HepG2 (cell line): ENCODE measurements around the gene HSPA1A. TPM values are rescaled to one million over a fixed set of nuclear protein-coding genes. Genes with fewer than 3 reads are reported as not detected.
A peak's percentile ranks its signal among the peaks of the same experiment; 100 is the strongest.

Experiments
- GTF2F1 ChIP-seq: fragments of 150-350 bp; IDR thresholded peaks from 2 replicates; pipeline ENCODE4 v1.6.1; 2014; ENCODE audit warnings: low read length
- KDM6A ChIP-seq: IDR thresholded peaks from 2 replicates; pipeline ENCODE4 v1.6.1; 2016; ENCODE audit warnings: low read depth
- MBD4 ChIP-seq: IDR thresholded peaks from 2 replicates; pipeline ENCODE4 v1.6.1; 2012; ENCODE audit warnings: low read length, inconsistent platforms, borderline replicate concordance
- POLR2G ChIP-seq: fragments of 200-400 bp; formaldehyde crosslinking; IDR thresholded peaks from 2 replicates; pipeline ENCODE4 v1.6.1; 2018; ENCODE audit warnings: mild to moderate bottlenecking, low read depth, low read length, moderate library complexity
- SATB2 ChIP-seq: sonication (generic); formaldehyde crosslinking; IDR thresholded peaks from 2 replicates; pipeline ENCODE4 v1.5.0; 2020; ENCODE audit warnings: missing genetic modification reagents
- ZNF264 ChIP-seq: sonication (generic); formaldehyde crosslinking; IDR thresholded peaks from 2 replicates; pipeline ENCODE4 v1.4.0; 2020; ENCODE audit warnings: missing genetic modification reagents
- ZNF292 ChIP-seq: sonication (generic); formaldehyde crosslinking; IDR thresholded peaks from 2 replicates; pipeline ENCODE4 v1.8.1; 2022; ENCODE audit warnings: mild to moderate bottlenecking, low read depth, missing genetic modification reagents, borderline replicate concordance
- ZNF660 ChIP-seq: sonication (generic); formaldehyde crosslinking; IDR thresholded peaks from 2 replicates; pipeline ENCODE4 v1.5.1; 2020; ENCODE audit warnings: mild to moderate bottlenecking, low read depth, missing genetic modification reagents, borderline replicate concordance
- ZNF776 ChIP-seq: sonication (generic); formaldehyde crosslinking; IDR thresholded peaks from 2 replicates; pipeline ENCODE4 v1.4.0; 2020; ENCODE audit warnings: mild to moderate bottlenecking, missing genetic modification reagents
- ZNF839 ChIP-seq: sonication (generic); formaldehyde crosslinking; IDR thresholded peaks from 2 replicates; pipeline ENCODE4 v1.4.0; 2020; ENCODE audit warnings: missing genetic modification reagents, mild to moderate bottlenecking, borderline replicate concordance
- ZSCAN29 ChIP-seq: sonication (generic); formaldehyde crosslinking; conservative IDR thresholded peaks from 2 replicates; pipeline ENCODE4 v1.4.0; 2020; ENCODE audit warnings: mild to moderate bottlenecking, missing genetic modification reagents
- ZSCAN31 ChIP-seq: sonication (generic); formaldehyde crosslinking; IDR thresholded peaks from 2 replicates; pipeline ENCODE4 v1.5.0; 2020; ENCODE audit warnings: low read depth, mild to moderate bottlenecking, missing genetic modification reagents
- ZSCAN9 ChIP-seq: IDR thresholded peaks from 2 replicates; pipeline ENCODE4 v1.6.1; 2016; ENCODE audit warnings: borderline replicate concordance
- polyA plus RNA-seq, 8 experiments: library from polyadenylated mRNA; depleted of rRNA in 3 of 8; stranded (reverse) in 7 of 8; unstranded in 1 of 8; fragments of >200 nt; fragmentation: Illumina TruSeq in 4 of 8; extraction: Trizol in 4 of 8; gene quantifications; 2 replicates each; pipeline versions ENCODE4 v1.2.1 to v1.2.3, GENCODE V29; 2011 to 2016; ENCODE audit warnings: low read depth in 4 of 8, missing spikeins in 1 of 8, mixed read lengths in 1 of 8; ENCODE audit not compliant: insufficient read depth in 1 of 8
- total RNA-seq, 5 experiments: library from RNA; depleted of rRNA; stranded (reverse); fragments of >200 nt; fragmentation: Illumina TruSeq; extraction: Trizol; gene quantifications; 2 replicates each; pipeline ENCODE4 v1.2.3, GENCODE V29; 2016; ENCODE audit warnings: low read depth in 1 of 5
- TF ChIP-seq, protein P1 (sequence below), 2 experiments: sonication (generic) in 1 of 2; formaldehyde crosslinking in 1 of 2; IDR thresholded peaks; 2 replicates each; pipeline versions ENCODE4 v1.4.0 to v1.6.1; 2016 to 2020; ENCODE audit warnings: borderline replicate concordance in 1 of 2, low read depth in 1 of 2, mild to moderate bottlenecking in 1 of 2, missing genetic modification reagents in 1 of 2
- TF ChIP-seq, protein P2 (sequence below): sonication (generic); formaldehyde crosslinking; IDR thresholded peaks from 2 replicates; pipeline ENCODE4 v1.5.1; 2020; ENCODE audit warnings: missing genetic modification reagents, mild to moderate bottlenecking, borderline replicate concordance
- TF ChIP-seq, protein P3 (sequence below): sonication (generic); formaldehyde crosslinking; IDR thresholded peaks from 2 replicates; pipeline ENCODE4 v1.8.1; 2023; ENCODE audit warnings: mild to moderate bottlenecking, missing genetic modification reagents
- TF ChIP-seq, protein P4 (sequence below): sonication (generic); formaldehyde crosslinking; IDR thresholded peaks from 2 replicates; pipeline ENCODE4 v1.4.0; 2020; ENCODE audit warnings: missing genetic modification reagents

Gene HSPA1A
- total and polyA plus RNA-seq, 2 of the 13 experiments (the other 11 are each of a cell fraction or from before 2014, with no cell fraction given) = 44.5 to 85.0 TPM

DNA sequence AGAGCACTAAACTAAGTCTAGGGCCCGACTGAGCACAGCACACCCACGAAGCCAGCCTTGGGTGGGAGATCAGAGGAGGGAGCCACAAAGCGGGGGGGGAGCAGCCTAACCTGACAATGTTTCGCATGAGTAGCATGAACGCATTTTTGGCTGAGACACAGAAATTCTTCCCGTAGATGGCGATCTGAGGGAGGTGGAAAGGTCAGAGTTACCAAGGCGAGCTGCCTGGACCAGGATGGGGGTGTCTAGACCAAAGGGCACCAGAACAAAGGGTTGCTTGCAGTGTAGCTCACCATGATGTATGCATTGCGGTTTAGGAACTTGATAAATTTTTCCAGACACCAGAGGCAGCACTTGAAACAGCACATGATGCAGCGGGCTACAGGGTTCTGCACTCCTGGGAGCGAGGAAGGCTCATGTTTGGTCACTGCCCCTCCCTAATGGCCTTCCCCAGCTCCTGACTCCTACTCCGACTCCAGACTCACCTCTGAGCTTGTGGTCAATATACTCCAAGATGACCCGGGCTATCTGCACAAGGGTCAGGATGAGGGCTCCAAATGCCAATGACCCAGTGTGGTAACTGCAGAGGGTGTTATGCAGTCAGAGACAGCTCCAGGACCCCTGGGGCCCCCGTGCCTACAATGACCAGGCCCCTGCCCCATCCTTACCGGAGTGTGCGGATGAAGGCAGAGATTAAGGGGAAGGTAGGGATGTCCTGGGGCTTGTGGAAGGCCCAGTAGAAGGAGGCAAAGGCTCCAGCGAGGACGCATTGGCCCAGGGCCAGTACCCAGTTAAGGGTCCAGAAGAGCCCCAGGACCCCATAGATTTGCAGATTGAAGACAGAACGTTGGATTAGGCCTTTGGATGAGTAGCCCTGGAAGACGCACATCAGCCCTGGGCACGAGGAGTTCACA, 50.1 kb downstream of the HSPA1A start (continued):
- TF ChIP-seq, protein P1, sequence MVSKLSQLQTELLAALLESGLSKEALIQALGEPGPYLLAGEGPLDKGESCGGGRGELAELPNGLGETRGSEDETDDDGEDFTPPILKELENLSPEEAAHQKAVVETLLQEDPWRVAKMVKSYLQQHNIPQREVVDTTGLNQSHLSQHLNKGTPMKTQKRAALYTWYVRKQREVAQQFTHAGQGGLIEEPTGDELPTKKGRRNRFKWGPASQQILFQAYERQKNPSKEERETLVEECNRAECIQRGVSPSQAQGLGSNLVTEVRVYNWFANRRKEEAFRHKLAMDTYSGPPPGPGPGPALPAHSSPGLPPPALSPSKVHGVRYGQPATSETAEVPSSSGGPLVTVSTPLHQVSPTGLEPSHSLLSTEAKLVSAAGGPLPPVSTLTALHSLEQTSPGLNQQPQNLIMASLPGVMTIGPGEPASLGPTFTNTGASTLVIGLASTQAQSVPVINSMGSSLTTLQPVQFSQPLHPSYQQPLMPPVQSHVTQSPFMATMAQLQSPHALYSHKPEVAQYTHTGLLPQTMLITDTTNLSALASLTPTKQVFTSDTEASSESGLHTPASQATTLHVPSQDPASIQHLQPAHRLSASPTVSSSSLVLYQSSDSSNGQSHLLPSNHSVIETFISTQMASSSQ (IDR thresholded peaks at IDR 0.05; ENCODE audit: low read depth) = peak; percentile 61; the same call in 1 of the 2 replicates
- TF ChIP-seq, protein P1 (CRISPR knock-in tag; IDR thresholded peaks at IDR 0.05; ENCODE audit: borderline replicate concordance) = peak; percentile 88
- peak; percentile 90 for TF ChIP-seq KDM6A (CRISPR knock-in tag)
- TF ChIP-seq, protein P2, sequence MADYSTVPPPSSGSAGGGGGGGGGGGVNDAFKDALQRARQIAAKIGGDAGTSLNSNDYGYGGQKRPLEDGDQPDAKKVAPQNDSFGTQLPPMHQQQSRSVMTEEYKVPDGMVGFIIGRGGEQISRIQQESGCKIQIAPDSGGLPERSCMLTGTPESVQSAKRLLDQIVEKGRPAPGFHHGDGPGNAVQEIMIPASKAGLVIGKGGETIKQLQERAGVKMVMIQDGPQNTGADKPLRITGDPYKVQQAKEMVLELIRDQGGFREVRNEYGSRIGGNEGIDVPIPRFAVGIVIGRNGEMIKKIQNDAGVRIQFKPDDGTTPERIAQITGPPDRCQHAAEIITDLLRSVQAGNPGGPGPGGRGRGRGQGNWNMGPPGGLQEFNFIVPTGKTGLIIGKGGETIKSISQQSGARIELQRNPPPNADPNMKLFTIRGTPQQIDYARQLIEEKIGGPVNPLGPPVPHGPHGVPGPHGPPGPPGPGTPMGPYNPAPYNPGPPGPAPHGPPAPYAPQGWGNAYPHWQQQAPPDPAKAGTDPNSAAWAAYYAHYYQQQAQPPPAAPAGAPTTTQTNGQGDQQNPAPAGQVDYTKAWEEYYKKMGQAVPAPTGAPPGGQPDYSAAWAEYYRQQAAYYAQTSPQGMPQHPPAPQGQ (CRISPR knock-in tag) = peak; percentile 31; the same call in 1 of the 2 replicates
- TF ChIP-seq POLR2G = peak; percentile 74
- peak; percentile 92; the same call in 1 of the 2 replicates for TF ChIP-seq ZSCAN31 (CRISPR knock-in tag)
- TF ChIP-seq ZNF776 (CRISPR knock-in tag) = no peak
- no peak for TF ChIP-seq ZNF839 (CRISPR knock-in tag)
- TF ChIP-seq, protein P3, sequence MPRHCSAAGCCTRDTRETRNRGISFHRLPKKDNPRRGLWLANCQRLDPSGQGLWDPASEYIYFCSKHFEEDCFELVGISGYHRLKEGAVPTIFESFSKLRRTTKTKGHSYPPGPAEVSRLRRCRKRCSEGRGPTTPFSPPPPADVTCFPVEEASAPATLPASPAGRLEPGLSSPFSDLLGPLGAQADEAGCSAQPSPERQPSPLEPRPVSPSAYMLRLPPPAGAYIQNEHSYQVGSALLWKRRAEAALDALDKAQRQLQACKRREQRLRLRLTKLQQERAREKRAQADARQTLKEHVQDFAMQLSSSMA = no peak
- no peak; the same call in 1 of the 2 replicates for TF ChIP-seq ZSCAN9 (CRISPR knock-in tag)
- peak; percentile 69 for TF ChIP-seq ZSCAN29 (CRISPR knock-in tag)
- peak; percentile 90 for TF ChIP-seq ZNF264 (CRISPR knock-in tag)
- TF ChIP-seq, protein P4, sequence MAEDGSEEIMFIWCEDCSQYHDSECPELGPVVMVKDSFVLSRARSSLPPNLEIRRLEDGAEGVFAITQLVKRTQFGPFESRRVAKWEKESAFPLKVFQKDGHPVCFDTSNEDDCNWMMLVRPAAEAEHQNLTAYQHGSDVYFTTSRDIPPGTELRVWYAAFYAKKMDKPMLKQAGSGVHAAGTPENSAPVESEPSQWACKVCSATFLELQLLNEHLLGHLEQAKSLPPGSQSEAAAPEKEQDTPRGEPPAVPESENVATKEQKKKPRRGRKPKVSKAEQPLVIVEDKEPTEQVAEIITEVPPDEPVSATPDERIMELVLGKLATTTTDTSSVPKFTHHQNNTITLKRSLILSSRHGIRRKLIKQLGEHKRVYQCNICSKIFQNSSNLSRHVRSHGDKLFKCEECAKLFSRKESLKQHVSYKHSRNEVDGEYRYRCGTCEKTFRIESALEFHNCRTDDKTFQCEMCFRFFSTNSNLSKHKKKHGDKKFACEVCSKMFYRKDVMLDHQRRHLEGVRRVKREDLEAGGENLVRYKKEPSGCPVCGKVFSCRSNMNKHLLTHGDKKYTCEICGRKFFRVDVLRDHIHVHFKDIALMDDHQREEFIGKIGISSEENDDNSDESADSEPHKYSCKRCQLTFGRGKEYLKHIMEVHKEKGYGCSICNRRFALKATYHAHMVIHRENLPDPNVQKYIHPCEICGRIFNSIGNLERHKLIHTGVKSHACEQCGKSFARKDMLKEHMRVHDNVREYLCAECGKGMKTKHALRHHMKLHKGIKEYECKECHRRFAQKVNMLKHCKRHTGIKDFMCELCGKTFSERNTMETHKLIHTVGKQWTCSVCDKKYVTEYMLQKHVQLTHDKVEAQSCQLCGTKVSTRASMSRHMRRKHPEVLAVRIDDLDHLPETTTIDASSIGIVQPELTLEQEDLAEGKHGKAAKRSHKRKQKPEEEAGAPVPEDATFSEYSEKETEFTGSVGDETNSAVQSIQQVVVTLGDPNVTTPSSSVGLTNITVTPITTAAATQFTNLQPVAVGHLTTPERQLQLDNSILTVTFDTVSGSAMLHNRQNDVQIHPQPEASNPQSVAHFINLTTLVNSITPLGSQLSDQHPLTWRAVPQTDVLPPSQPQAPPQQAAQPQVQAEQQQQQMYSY (CRISPR knock-in tag) = peak; percentile 87
- no peak for TF ChIP-seq ZNF660 (CRISPR knock-in tag)
- TF ChIP-seq ZNF292 (CRISPR knock-in tag) = peak; percentile 87
- TF ChIP-seq MBD4 = no peak
- TF ChIP-seq SATB2 (CRISPR knock-in tag) = no peak
- TF ChIP-seq GTF2F1 = no peak
